Stimulated activated CD4-positive, alpha-beta T cell treated with anti-CD3 and anti-CD28 coated beads, Interleukin-2, amount 100 ng/mL, for 24 hours (primary cell): ENCODE measurements around the gene C2CD2.
"Not testable (repeated sequence)": the region's sequence is repeated elsewhere in the genome, so short reads cannot be mapped to it uniquely, and the experiment has no call there.

Source experiments
- DNase-seq, 2 donors: peaks; one replicate each; pipeline ENCODE4 v3.0.0-alpha.2; 2020

The C2CD2 gene

GRCh38 chr21:41973861-41974751 is 20.3 kb upstream of the C2CD2 start:
- no peak for DNase-seq

DNA sequence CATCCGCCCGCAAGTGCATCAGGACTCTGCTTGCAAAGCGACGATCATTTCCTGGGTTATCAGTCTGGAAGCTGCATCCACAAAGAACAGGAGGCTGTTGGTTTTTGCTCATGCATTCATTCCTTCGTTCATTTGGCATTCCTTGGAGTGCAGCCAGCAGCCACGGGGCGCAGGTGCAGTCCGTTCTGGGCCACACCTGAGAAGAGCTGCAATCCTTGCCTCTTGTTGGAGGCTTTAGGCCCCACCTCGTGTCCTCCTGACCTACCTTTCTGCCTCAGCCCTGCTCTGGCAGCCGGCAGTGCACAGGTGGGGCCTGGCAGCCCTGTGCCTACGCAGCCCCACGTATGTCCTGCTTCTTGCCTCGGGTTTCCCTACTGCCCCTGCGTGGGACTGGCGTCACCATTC is 19.6 kb upstream of the C2CD2 start:
- no peak for DNase-seq

DNA sequence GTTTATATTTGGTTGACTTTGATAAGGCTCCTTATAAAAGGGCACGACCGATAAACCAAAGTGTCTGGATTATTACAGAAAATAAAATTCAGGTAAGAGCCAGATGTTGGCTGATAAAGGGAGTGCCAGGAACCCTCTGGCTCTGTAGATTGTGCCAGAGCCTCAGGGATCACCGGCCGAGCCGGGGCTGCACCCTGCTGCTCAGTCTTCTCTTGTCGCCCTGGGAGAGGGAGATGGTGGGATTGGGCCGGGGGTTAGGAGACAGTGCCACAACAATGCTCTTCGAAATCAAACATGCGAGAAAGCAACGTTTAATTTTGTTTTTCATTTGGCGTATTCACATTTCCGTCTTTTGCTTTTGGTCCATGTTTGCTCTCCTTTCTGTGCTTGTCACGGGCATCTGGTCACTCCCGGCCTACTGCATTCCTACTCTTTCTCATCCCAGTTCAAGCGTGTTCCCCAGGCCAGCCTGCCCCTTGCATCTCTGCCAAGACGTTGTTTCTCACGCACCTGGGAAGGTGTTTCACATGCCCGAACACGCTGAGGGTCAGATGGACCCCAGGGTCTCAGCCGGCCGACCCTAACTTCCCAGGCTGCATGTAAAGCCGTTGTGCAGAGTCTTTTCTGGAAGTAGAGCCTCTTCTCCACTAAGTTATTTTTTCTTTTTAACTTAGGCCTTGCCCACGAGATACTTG is 18.8 kb upstream of the C2CD2 start:
- DNase-seq: no peak

DNA sequence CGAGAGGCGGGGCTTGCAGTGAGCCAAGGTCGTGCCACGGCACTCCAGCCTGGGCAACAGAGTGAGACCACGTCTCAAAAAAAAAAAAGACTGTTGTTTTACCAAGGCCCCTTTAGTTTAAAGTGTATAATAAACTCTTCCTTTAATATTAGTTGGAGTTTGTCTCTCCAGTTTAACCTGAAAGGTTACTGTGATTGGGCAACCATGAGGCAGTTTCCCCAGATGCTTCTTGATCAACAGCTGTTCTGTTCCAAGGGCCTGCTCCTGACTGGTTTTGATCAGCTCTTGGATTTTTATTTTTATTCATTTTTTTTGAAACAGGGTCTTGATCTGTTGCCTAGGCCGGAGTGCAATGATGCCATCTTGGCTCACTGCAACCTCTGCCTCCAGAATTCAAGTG is 18.1 kb upstream of the C2CD2 start:
- no peak for DNase-seq

GRCh38 chr21:41970751-41971653 is 17.2 kb upstream of the C2CD2 start:
- DNase-seq: no peak

DNA sequence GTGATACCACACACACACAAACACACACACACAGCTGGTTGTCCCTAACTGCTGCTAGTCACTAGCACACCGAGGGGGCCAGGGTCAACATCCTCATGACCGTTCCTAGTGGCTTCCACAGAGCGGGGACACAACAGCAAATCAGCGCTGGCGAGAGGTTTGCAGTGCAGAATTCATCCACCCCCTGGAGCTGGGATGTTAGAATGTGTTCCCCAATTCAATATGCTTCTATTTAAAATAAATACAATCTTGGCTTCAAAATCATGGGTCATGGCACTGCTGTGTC is 16.2 kb upstream of the C2CD2 start:
- DNase-seq: no peak

- no peak for DNase-seq
Measured at GRCh38 chr21:41967708-41968107, 13.9 kb upstream of the C2CD2 start.

GRCh38 chr21:41966872-41967621 is 13.2 kb upstream of the C2CD2 start:
- DNase-seq: no peak

GRCh38 chr21:41966041-41966833 is 12.4 kb upstream of the C2CD2 start:
- DNase-seq: no peak

DNA sequence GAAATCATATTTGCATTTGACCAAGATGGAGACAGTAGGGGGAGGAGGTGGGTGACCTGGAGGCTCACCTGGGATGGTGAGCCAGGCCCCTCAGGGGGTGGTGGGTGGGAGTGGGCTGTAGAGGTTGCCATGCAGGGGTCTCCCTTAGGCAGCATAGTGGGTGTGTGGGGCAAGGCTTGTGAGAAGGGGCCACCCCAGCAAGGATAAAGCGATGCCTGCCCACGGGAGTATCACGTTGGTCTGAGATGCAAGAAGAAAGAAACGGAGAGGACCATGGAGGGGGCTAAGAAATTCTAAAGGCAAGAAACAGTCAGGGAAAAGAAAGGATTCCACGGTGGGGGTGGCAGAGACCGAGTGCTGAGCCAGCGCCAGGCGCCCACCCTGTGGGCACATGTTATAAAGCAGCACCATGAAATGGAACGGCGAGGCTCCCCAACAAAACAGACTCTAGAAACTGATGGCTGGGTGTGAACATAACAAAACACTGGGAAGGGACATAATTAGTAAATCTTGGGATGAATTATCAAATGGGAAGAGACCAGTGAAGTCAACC is 11.7 kb upstream of the C2CD2 start:
- DNase-seq: no peak

- no peak for DNase-seq
Measured at GRCh38 chr21:41965045-41965444, 11.2 kb upstream of the C2CD2 start.

DNA sequence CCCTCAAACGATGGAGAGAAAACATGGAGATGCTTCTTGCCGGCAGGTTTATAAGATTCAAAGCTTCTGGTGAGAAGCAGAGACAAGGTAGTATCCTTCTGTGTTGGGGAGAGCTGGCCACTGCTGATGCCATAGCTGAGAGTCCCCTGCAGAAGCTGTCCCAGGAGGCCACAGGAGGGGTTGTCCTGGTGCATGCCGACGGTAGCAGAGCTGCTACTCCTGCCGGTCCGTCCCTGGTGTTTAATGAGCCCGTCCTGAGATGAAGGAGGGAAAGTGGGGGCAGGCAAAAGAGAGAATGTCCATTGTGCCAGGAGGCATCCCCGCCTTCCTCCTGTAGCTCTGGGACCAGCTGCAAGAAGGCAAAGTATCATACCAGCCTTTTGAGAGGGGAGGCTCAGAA is 10.4 kb upstream of the C2CD2 start:
- no peak for DNase-seq

- DNase-seq: no peak
Measured at GRCh38 chr21:41962425-41962966, 8.7 kb upstream of the C2CD2 start.

DNA sequence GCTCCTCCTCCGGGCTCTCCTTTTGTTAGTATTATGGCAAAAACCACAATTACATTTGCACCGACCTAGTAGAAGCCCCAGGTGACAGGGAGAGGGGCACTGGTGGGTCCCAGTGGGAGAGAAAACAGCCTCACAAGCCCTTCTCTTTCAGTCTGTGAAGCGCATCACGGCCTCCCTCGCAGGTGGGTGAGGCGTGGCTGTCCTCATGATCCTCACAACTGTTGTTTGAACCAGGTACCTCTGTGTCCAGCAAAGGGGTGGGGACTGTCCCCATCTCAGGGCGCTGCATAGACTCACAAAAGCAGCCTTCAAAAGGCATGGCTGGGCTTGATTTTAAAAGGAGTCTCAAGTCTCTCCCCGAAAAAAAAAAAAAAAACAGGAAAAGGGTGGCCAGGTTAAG is 7.9 kb upstream of the C2CD2 start:
- no peak for DNase-seq

GRCh38 chr21:41961282-41961701 is 7.5 kb upstream of the C2CD2 start:
- no peak for DNase-seq

- DNase-seq: no peak
Measured at GRCh38 chr21:41960386-41960785, 6.6 kb upstream of the C2CD2 start.

DNA sequence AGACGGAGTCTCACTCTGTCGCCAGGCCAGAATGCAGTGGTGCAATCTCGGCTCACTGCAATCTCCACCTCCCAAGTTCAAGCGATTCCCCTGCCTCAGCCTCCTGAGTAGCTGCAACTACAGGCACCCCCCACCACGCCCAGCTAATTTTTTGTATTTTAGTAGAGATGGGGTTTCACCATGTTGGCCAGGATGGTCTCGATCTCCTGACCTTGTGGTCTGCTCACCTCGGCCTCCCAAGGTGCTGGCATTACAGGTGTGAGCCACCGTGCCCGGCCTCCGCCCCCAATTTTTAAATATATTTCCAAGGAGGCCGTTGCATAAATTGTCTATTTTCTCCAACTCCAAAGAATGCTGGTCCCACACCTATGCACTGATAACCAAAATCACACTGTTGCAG is 5.9 kb upstream of the C2CD2 start:
- DNase-seq: not testable (repeated sequence)

GRCh38 chr21:41958886-41959563 is 5.2 kb upstream of the C2CD2 start:
- no peak for DNase-seq

DNA sequence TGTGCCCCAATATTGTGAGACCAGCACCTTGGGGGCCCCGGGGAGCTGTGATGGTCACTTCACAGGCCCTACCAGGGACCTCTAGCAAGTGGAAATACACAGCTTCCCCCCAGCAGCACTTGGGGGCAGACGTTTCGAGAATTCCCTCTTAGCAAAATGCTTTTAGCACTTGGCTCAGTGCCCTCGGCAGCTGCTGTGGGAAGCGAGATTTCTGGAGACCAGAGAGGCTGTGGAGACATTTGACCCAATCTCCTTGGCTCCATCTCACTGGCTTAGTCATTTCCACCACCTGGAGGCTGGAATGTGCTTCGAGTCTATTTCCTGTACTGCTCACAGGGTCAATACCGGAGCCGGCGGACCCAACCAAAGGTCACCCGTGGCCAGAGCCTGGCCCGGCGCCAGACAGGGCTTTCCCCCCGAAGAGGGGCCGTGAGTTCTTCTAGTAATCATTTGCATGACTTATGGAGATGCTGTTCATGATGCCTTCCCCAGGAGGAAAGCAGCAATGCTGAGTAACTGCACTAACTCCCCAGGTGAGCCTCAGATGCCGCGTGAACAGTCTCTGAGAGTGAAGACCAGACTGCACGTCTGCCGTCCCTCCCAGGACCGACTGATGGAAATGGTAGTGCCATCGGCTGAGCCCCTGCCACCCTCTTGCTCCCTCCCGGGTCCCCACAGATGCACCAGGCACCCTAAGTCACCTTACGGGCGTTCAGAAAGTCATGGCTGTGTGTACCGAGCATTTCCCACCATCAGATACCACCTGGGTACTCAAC is 4.4 kb upstream of the C2CD2 start:
- DNase-seq: no peak
